Stimulated activated CD8-positive, alpha-beta memory T cell treated with anti-CD3 and anti-CD28 coated beads, Interleukin-15, amount 100 ng/mL, for 1 hour (primary cell): ENCODE results near the gene RHBDL3.

Experiments
- DNase-seq: peaks from one replicate; pipeline ENCODE4 v3.0.0-alpha.2; 2020; ENCODE audit warnings: low read depth

The RHBDL3 gene

DNA sequence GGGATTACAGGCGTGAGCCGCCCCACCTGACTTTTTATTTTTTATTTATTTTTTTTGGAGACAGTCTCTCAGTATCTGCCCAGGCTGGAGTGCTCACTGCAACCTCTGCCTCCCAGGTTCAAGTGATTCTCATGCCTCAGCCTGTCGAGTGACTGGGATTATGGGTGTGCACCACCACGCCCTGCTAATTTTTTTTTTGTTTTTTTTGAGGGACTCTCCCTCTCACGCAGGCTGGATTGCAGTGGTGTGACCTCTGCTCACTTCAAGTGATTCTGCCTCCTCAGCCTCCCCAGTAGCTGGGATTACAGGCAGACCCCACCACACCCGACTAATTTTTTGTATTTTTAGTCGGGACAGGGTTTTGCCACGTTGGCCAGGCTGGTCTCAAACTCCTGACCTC lies 92.0 kb downstream of the RHBDL3 start:
- no peak for DNase-seq

- DNase-seq = no peak
Observed at GRCh38 chr17:32361270-32361669, 95.6 kb downstream of the RHBDL3 start.

- no peak for DNase-seq
Observed at GRCh38 chr17:32370426-32370825, 104.8 kb downstream of the RHBDL3 start.
